IgD-negative memory B cell (primary cell): ENCODE data around the gene AFF1. TPM values are rescaled to one million over a fixed set of nuclear protein-coding genes. Genes with fewer than 3 reads are reported as not detected.
A peak's percentile ranks its signal among the peaks of the same experiment; 100 is the strongest.
"Not testable (repeated sequence)": the region's sequence is repeated elsewhere in the genome, so short reads cannot be mapped to it uniquely, and the experiment has no call there.

Experiments used
- H3K27ac Mint-ChIP-seq, 3 donors: one replicate each; pipeline ENCODE4 v1.8.0; 2020 to 2022; ENCODE audit warnings: mild to moderate bottlenecking in 3 of 3, mixed read lengths in 3 of 3, moderate library complexity in 1 of 3
- H3K27me3 Mint-ChIP-seq: one replicate; pipeline ENCODE4 v1.8.0; 2021; ENCODE audit warnings: mixed read lengths
- H3K36me3 Mint-ChIP-seq: one replicate; pipeline ENCODE4 v1.8.0; 2020; ENCODE audit warnings: mild to moderate bottlenecking, mixed read lengths
- H3K4me1 Mint-ChIP-seq, 3 donors: one replicate each; pipeline ENCODE4 v1.8.0; 2020 to 2022; ENCODE audit warnings: mixed read lengths in 3 of 3, mild to moderate bottlenecking in 1 of 3
- H3K4me3 Mint-ChIP-seq, 4 donors: one replicate each; pipeline ENCODE4 v1.8.0; 2020 to 2022; ENCODE audit warnings: mild to moderate bottlenecking in 4 of 4, mixed read lengths in 4 of 4, moderate library complexity in 3 of 4
- H3K9me3 Mint-ChIP-seq, 3 donors: one replicate each; pipeline ENCODE4 v1.8.0; 2020 to 2021; ENCODE audit warnings: mixed read lengths in 3 of 3, mild to moderate bottlenecking in 1 of 3
- polyA plus RNA-seq: library from polyadenylated mRNA; unstranded; fragments of 300-500 nt; fragmentation: Illumina TruSeq; gene quantifications from one replicate; pipeline ENCODE4 v1.2.3, GENCODE V29; 2021

AFF1 gene
- polyA plus RNA-seq, 1 donor from 2014 or later, result 18.8 TPM

GRCh38 chr4:87121341-87122065, 186.7 kb downstream of the AFF1 start:
- Mint-ChIP-seq H3K36me3 (peaks cover 8% of the 10 kb centered on the region), H3K9me3 (peaks cover 0 to 2% (median 0%) of the 10 kb centered on the region in 3 donors), H3K4me1 (peaks cover 8 to 13% (median 13%) of the 10 kb centered on the region in 3 donors), H3K27ac (no peak overlapping the region), H3K27me3 (no peaks in the 10 kb centered on the region), H3K4me3 (no peak overlapping the region)

- H3K9me3 Mint-ChIP-seq, result peaks cover 0 to 2% (median 0%) of the 10 kb centered on the region in 3 donors
- peaks cover 10% of the 10 kb centered on the region for H3K36me3 Mint-ChIP-seq
- no peak overlapping the region for H3K27ac Mint-ChIP-seq
- H3K27me3 Mint-ChIP-seq, result no peaks in the 10 kb centered on the region
- no peak overlapping the region for H3K4me3 Mint-ChIP-seq
- peaks cover 8 to 16% (median 13%) of the 10 kb centered on the region in 3 donors for H3K4me1 Mint-ChIP-seq
These were observed 187.4 kb downstream of the AFF1 start for GRCh38 chr4:87122252-87122651.

- H3K4me1 Mint-ChIP-seq, result peaks cover 7 to 10% (median 8%) of the 10 kb centered on the region in 3 donors
These were observed 191.2 kb downstream of the AFF1 start for GRCh38 chr4:87126056-87126455.

GRCh38 chr4:87128006-87128705, 193.3 kb downstream of the AFF1 start:
- Mint-ChIP-seq H3K36me3 (peaks cover 20% of the 10 kb centered on the region), H3K27ac (no peak overlapping the region)

More at GRCh38 chr4:87126056-87126455, 191.2 kb downstream of the AFF1 start:
- H3K27ac Mint-ChIP-seq, result no peak overlapping the region
- H3K36me3 Mint-ChIP-seq, result peaks cover 15% of the 10 kb centered on the region
- no peaks in the 10 kb centered on the region for H3K27me3 Mint-ChIP-seq
- no peaks in the 10 kb centered on the region for H3K9me3 Mint-ChIP-seq
- H3K4me3 Mint-ChIP-seq, result no peak overlapping the region

GRCh38 chr4:87129681-87130080, 194.9 kb downstream of the AFF1 start:
- no peaks in the 10 kb centered on the region for H3K27me3 Mint-ChIP-seq
- H3K4me3 Mint-ChIP-seq, result no peak overlapping the region
- no peaks in the 10 kb centered on the region for H3K9me3 Mint-ChIP-seq
- peaks cover 0 to 4% (median 3%) of the 10 kb centered on the region in 3 donors for H3K4me1 Mint-ChIP-seq
- peaks cover 27% of the 10 kb centered on the region for H3K36me3 Mint-ChIP-seq
- H3K27ac Mint-ChIP-seq, result no peak overlapping the region

More at GRCh38 chr4:87128006-87128705, 193.3 kb downstream of the AFF1 start:
- H3K9me3 Mint-ChIP-seq, result no peaks in the 10 kb centered on the region
- no peaks in the 10 kb centered on the region for H3K27me3 Mint-ChIP-seq
- H3K4me1 Mint-ChIP-seq, result peaks cover 0 to 4% (median 3%) of the 10 kb centered on the region in 3 donors
- H3K4me3 Mint-ChIP-seq, result no peak overlapping the region

GRCh38 chr4:87130985-87131703, 196.3 kb downstream of the AFF1 start:
- peaks cover 0 to 4% (median 3%) of the 10 kb centered on the region in 3 donors for H3K4me1 Mint-ChIP-seq
- peak overlapping the region in 2 of 3 donors; percentile 19 to 64 for H3K27ac Mint-ChIP-seq
- no peaks in the 10 kb centered on the region for H3K27me3 Mint-ChIP-seq
- H3K9me3 Mint-ChIP-seq, result no peaks in the 10 kb centered on the region
- no peak overlapping the region for H3K4me3 Mint-ChIP-seq
- H3K36me3 Mint-ChIP-seq, result peaks cover 32% of the 10 kb centered on the region

- Mint-ChIP-seq H3K4me1 (peaks cover 0 to 4% (median 0%) of the 10 kb centered on the region in 3 donors), H3K27ac (no peak overlapping the region), H3K9me3 (no peaks in the 10 kb centered on the region), H3K36me3 (peaks cover 28% of the 10 kb centered on the region), H3K4me3 (no peak overlapping the region), H3K27me3 (no peaks in the 10 kb centered on the region)
These were observed 197.2 kb downstream of the AFF1 start for GRCh38 chr4:87132035-87132434.

- Mint-ChIP-seq H3K27ac (no peak overlapping the region), H3K36me3 (peaks cover 24% of the 10 kb centered on the region), H3K27me3 (no peaks in the 10 kb centered on the region)
These were observed 198.4 kb downstream of the AFF1 start for GRCh38 chr4:87133183-87133582.

GRCh38 chr4:87134122-87134521, 199.3 kb downstream of the AFF1 start:
- Mint-ChIP-seq H3K36me3 (peaks cover 23% of the 10 kb centered on the region), H3K4me1 (peaks cover 0 to 4% (median 0%) of the 10 kb centered on the region in 3 donors), H3K27me3 (no peaks in the 10 kb centered on the region), H3K9me3 (no peaks in the 10 kb centered on the region), H3K4me3 (no peak overlapping the region), H3K27ac (peak overlapping the region in 1 of 3 donors; percentile 28)

More at GRCh38 chr4:87133183-87133582, 198.4 kb downstream of the AFF1 start:
- H3K4me3 Mint-ChIP-seq, result no peak overlapping the region
- peaks cover 0 to 4% (median 0%) of the 10 kb centered on the region in 3 donors for H3K4me1 Mint-ChIP-seq
- no peaks in the 10 kb centered on the region for H3K9me3 Mint-ChIP-seq

- Mint-ChIP-seq H3K9me3 (no peaks in the 10 kb centered on the region), H3K36me3 (peaks cover 4% of the 10 kb centered on the region), H3K4me1 (no peaks in the 10 kb centered on the region), H3K27me3 (no peaks in the 10 kb centered on the region), H3K27ac (no peak overlapping the region), H3K4me3 (no peak overlapping the region)
These were observed 206.6 kb downstream of the AFF1 start for GRCh38 chr4:87141428-87141827.

GRCh38 chr4:87144356-87144755, 209.5 kb downstream of the AFF1 start:
- no peaks in the 10 kb centered on the region for H3K4me1 Mint-ChIP-seq
- peaks cover 4% of the 10 kb centered on the region for H3K36me3 Mint-ChIP-seq

GRCh38 chr4:87145934-87146333, 211.1 kb downstream of the AFF1 start:
- H3K9me3 Mint-ChIP-seq, H3K27me3 Mint-ChIP-seq, H3K4me1 Mint-ChIP-seq, H3K4me3 Mint-ChIP-seq, H3K27ac Mint-ChIP-seq, H3K36me3 Mint-ChIP-seq: not testable (repeated sequence)

More at GRCh38 chr4:87144356-87144755, 209.5 kb downstream of the AFF1 start:
- Mint-ChIP-seq H3K9me3 (no peaks in the 10 kb centered on the region), H3K4me3 (no peak overlapping the region), H3K27me3 (no peaks in the 10 kb centered on the region), H3K27ac (no peak overlapping the region)

- Mint-ChIP-seq H3K4me1 (peaks cover 0 to 3% (median 1%) of the 10 kb centered on the region in 3 donors), H3K27ac (no peak overlapping the region), H3K4me3 (no peak overlapping the region), H3K9me3 (no peaks in the 10 kb centered on the region), H3K36me3 (no peaks in the 10 kb centered on the region), H3K27me3 (no peaks in the 10 kb centered on the region)
These were observed 212.3 kb downstream of the AFF1 start for GRCh38 chr4:87147116-87147515.

- Mint-ChIP-seq H3K4me3 (no peak overlapping the region), H3K36me3 (no peaks in the 10 kb centered on the region), H3K9me3 (no peaks in the 10 kb centered on the region), H3K27ac (no peak overlapping the region), H3K4me1 (peaks cover 0 to 3% (median 1%) of the 10 kb centered on the region in 3 donors), H3K27me3 (no peaks in the 10 kb centered on the region)
These were observed 215.9 kb downstream of the AFF1 start for GRCh38 chr4:87150498-87151261.
